ENCODE measurements around the gene P2RX2.

The P2RX2 gene

GRCh38 chr12:132620899-132621656 lies 2.5 kb downstream of the P2RX2 start:
- DNase-seq = no peak

GRCh38 chr12:132621657-132622435 lies 3.3 kb downstream of the P2RX2 start:
- no peak for DNase-seq

- DNase-seq = peak; percentile 8
Observed at GRCh38 chr12:132622437-132623071, 4.0 kb downstream of the P2RX2 start.

- DNase-seq = no peak
Observed at GRCh38 chr12:132623072-132623869, 4.7 kb downstream of the P2RX2 start.

GRCh38 chr12:132624186-132624855 lies 5.7 kb downstream of the P2RX2 start:
- no peak for DNase-seq

- DNase-seq = no peak
Observed at GRCh38 chr12:132624910-132625630, 6.5 kb downstream of the P2RX2 start.

GRCh38 chr12:132625731-132626430 lies 7.3 kb downstream of the P2RX2 start:
- no peak for DNase-seq

GRCh38 chr12:132629330-132629729 lies 10.8 kb downstream of the P2RX2 start:
- no peak for DNase-seq

- DNase-seq = no peak
Observed at GRCh38 chr12:132630672-132631071, 12.1 kb downstream of the P2RX2 start.

GRCh38 chr12:132631666-132632065 lies 13.1 kb downstream of the P2RX2 start:
- no peak for DNase-seq

- DNase-seq = no peak
Observed at GRCh38 chr12:132632521-132633228, 14.1 kb downstream of the P2RX2 start.

GRCh38 chr12:132633398-132633797 lies 14.8 kb downstream of the P2RX2 start:
- DNase-seq = no peak

GRCh38 chr12:132633901-132634300 lies 15.3 kb downstream of the P2RX2 start:
- DNase-seq = no peak

- no peak for DNase-seq
Observed at GRCh38 chr12:132634411-132634990, 15.9 kb downstream of the P2RX2 start.

GRCh38 chr12:132635076-132635955 lies 16.7 kb downstream of the P2RX2 start:
- no peak for DNase-seq

- DNase-seq = no peak
Observed at GRCh38 chr12:132637811-132638210, 19.2 kb downstream of the P2RX2 start.

GRCh38 chr12:132638541-132639408 lies 20.2 kb downstream of the P2RX2 start:
- peak; percentile 61 for DNase-seq

All from NCI-H2227 treated with DMSO at 0.1 percent for 48 hours (cell line).